HG03108 (cell line): ENCODE data around the gene POLRMT.

Experiments
- ATAC-seq: cut with Tn5 transposase; IDR thresholded peaks from one replicate; pipeline ENCODE4 v1.9.1; 2021; ENCODE audit warnings: moderate library complexity; ENCODE audit not compliant: unreplicated experiment

The POLRMT gene

DNA sequence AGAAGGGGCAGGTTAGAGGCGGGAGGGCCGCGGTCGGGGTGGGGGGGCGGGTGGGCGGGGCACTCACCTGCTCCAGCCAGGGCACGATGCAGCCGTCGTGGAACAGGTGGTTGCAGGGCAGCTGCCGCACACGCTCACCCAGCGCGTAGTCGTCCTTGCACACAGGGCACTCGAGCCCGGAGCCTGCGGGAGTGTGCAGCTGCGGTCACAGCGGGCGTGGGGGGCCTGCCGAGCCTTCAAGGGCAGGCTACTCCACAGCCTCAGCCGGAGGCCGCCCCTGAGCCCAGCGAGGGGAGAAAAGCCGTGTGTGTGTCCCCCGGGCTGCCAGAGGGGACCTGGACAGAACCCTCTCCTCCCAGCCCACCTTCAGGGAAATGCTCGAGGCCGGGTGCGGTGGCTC is 15.0 kb upstream of the POLRMT start:
- ATAC-seq: no peak

- ATAC-seq: no peak
These were observed 14.4 kb upstream of the POLRMT start for GRCh38 chr19:647566-648284.

DNA sequence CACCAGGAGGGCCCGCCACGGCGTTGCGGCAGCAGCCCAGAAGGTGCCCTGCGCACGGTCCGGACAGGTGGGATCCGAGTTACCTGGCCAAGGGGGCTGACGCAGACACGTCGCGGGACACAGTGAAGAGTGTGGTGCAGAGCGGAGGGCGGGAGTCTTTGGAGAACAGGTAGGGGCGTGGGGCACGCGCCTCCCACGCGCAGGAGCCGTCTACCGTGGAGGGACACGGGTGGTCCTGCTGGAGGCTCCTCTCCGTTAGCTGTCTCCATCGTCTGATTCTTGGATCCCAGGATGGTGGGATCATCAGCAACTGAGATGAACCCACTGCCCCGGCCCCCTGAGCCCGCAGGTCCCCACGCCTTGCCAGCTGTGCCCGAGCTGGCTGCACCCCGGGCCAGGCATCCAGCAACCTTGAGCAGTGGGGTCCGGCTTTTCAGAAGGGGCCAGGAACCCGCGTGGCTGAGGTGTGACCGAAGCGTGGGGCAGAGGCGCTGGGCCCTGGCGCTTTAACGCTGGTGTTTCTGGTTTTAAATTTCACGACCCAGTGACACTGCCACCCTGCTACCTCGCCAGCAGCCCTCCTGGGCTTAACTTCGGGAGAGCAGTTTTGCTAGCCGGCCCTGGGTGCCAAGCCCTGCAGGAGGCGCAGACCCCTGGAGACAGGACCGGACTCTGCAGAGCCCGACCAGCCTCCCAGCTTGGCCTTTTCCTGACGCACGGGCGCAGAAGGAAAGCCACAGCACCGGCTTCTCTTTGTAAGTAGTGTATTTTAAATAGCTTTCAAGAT is 13.6 kb upstream of the POLRMT start:
- no peak for ATAC-seq

DNA sequence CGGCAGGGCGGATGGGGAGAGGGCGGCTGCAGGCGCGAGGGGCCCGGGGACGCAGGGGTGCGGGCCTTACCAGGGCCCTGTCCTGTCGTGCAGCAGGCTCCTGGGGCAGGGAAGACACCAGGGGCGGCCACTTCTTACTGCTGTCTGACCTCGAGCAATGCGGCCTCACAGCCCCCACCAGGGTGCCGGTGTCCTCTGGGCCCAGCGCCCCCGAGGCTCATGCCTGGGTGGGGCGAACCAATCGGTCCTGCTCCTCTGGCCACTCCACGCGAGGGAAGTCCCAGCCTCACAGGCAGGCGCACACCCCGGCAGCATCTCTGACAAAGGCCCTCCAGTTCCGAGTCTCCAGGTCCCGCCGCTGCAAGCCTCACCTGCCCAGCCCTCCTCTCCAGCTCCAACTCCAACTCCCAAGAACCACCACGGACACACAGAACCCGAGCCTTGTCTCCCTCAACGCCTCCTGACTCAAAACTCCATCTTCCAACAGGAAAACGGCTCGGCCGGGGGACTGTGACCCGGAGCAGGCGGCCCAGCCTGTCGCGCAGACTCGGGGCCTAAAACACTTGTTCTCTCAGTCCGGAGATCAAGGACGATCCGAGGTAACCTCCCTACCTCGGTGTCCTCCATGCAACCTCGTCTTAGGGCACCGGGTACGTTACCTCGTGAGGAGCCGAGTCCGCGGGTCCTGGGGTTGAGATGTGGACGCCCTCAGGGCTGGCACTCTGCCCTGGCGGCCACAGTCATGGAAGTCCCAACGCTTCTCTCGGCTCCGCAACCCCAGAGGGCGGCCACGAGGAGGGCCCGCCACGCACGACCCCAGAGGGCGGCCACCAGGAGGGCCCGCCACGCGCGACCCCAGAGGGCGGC is 12.8 kb upstream of the POLRMT start:
- ATAC-seq: no peak

DNA sequence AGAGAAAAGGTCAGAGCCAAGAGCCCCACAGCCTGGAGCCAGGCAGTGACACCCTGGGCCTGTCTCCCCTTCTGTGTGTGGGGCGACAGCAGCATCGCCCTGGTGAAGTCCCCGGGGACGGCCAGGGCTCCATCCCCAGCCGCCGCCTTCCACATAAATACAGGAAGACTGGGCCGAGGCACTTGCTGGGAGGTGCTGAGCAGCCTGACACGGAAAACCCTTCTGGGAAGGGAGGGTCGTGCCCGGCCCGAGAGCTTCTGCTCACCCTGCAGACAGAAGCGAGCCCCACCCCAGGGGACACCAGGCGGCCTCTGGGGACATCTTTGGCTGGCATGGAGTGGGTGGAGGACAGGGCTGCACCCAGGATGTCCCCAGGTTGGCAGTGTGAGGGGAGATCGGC is 11.5 kb upstream of the POLRMT start:
- ATAC-seq: no peak

DNA sequence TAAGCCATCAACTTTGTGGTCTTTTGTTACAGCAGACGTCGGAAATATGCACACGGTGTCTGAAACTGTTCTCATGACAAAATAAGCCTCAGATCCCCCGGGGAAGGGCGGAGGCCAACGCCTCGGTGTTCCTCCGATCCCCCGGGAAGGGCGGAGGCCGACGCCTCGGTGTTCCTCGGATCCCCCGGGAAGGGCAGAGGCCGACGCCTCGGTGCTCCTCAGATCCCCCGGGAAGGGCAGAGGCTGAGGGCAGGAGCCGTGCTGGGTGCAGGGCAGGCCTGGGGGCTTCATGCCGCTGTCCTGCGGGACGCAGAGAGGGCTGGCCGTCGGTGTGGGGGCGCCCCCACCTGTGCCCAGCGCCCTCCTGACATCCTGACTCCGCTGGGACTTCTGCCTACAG is 11.0 kb upstream of the POLRMT start:
- ATAC-seq: no peak

DNA sequence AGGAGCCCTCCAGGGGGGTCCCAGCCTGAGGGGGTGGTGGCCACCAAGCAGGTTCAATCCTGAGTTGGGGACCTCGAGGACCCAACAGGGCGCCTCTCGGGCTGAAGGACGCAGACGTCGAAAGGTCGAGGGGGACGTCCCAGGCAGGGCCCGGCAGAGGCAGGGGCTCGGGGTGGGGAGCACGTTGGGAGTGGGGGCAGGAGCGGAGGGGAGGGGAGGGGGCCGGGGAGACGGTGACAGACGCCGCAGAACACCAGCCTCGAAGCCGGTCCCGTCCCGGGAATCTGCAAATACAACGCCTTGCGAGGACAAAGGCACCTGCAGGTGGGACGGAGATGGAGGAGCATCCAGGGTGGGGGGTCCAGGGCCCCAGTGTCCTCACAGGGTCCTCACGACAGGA is 10.4 kb upstream of the POLRMT start:
- no peak for ATAC-seq

DNA sequence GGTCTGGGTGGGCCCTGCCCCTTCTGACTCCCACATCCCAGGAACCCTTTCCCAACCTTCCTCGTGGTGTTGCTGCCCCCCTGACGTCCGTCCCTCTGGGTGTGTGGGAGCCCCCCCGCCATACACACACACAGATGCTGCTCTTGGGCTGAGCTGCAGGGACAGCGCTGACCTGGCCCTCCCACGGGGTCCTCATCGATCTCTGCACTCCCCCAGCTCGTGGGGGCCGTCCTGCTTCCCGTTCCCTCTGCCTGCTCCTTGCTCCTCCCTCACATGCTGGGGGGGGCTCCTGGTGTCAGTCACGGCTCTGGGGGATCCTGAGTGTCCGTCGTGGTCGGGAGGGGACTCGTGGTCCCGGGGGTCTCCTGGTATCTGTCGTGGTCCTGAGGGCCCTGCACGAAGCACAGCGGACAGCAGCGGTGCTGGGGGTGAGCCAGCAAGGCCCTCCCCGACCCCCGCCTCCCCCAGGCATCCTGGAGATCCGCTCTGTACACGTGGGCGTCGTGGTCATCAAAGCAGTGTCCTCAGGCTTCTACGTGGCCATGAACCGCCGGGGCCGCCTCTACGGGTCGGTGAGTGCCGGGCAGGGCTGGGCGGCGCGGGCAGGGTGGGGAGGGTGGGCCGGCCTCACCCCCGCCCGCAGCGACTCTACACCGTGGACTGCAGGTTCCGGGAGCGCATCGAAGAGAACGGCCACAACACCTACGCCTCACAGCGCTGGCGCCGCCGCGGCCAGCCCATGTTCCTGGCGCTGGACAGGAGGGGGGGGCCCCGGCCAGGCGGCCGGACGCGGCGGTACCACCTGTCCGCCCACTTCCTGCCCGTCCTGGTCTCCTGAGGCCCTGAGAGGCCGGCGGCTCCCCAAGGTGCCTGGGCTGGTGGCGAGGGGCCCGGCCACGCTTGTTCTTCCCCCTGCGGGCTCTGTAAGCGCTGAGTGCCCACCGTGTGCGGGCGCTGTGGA is 9.7 kb upstream of the POLRMT start:
- no peak for ATAC-seq

- ATAC-seq: no peak
These were observed 8.4 kb upstream of the POLRMT start for GRCh38 chr19:641702-642101.

GRCh38 chr19:640606-641189 is 7.4 kb upstream of the POLRMT start:
- ATAC-seq: no peak

- ATAC-seq: no peak
These were observed 6.8 kb upstream of the POLRMT start for GRCh38 chr19:640161-640558.

GRCh38 chr19:639253-640160 is 6.2 kb upstream of the POLRMT start, which contains the start of gene FGF22:
Gene FGF22 (plus strand): TSS chr19:639879. CDS start chr19:639926, 47 bp downstream.
- peak; percentile 56 for ATAC-seq

DNA sequence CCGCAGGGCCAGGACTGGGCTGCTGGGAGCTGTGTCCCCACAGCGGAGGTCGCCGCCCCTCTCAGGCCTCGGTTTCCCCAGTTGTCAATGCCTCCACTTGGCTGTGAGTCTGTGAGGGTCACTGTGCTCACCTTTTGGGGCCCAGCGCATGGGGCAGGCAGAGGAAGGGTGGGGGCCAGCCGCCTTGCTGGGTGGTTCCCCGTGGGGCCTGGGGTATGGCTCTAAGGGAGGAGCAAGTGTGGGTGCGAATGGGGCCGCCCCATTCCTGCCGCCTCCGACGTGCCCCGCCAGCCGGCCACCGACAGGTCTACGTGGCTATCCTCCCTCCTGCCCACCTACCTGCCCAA is 5.5 kb upstream of the POLRMT start:
- no peak for ATAC-seq

DNA sequence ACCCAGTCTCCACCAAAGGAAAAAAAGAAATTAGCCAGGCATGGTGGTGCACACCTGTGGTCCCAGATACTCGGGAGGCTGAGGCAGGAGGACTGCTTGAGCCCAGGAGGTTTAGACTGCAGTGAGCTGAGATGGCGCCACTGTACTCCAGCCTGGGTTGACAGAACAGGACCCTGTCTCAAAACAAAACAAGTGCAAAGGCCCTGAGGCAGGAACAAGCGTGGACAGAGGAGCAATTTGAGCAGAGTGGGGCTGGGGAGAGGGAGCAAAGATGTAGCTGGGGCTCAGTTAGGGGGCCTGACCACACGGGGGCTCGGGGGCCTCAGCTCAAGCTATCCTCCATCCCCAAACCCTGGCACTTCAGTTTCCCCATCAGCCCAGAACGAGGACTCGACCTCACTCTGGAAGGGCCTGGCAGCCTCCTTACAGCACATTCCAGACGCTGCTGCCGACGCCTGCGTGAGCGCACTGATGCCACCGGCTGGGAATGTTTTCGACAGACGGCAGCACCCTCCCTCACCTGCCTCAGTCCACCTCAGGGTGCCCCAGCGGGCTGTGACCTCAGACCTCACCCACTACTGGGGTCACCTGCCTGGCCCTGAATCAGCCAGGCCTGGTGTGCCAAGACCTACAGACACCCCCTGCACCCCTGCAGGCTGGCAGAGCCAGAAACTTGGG is 1.8 kb upstream of the POLRMT start:
- no peak for ATAC-seq

DNA sequence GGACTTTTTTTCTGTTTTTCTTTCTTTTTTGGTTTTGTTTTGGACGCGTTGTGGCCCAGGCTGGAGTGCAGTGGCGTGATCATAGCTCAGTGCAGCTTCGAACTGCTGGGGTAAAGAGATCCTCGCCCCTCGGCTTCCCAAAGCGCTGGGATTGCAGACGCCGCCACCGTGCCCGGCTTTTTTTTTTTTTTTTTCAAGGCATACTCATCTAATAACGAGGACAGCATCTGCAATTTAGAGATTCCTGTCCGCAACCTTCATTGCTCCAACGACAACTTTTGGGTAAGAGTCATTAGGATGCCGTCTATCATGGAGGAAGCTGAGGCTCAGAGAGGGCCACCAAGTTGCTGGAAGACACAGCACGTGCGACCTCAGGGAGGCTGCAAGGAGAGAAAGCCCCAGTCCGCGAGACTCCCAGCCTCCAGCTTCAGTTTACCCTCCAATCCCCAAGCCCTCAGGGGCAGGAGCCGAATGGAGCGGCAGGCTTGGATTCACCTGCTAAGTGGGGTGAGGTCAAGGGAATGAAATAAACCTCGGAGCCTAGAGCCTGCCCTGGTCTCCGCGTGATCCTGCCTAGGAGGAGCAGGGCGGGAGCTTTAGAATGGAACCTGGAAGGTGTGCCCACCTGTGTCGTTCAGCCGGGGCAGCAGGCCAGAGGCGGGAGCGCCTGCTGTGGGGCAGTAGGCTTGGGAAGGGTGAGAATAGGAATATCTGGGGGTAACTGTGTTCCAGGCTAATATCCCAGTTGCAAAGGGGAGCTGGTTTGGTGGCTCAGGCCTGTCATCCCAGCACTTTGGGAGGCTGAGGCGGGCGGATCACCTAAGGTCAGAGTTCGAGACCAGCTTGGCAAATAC is 676 bp upstream of the POLRMT start:
- ATAC-seq: no peak

GRCh38 chr19:632579-633067 is 714 bp downstream of the POLRMT start:
- no peak for ATAC-seq

DNA sequence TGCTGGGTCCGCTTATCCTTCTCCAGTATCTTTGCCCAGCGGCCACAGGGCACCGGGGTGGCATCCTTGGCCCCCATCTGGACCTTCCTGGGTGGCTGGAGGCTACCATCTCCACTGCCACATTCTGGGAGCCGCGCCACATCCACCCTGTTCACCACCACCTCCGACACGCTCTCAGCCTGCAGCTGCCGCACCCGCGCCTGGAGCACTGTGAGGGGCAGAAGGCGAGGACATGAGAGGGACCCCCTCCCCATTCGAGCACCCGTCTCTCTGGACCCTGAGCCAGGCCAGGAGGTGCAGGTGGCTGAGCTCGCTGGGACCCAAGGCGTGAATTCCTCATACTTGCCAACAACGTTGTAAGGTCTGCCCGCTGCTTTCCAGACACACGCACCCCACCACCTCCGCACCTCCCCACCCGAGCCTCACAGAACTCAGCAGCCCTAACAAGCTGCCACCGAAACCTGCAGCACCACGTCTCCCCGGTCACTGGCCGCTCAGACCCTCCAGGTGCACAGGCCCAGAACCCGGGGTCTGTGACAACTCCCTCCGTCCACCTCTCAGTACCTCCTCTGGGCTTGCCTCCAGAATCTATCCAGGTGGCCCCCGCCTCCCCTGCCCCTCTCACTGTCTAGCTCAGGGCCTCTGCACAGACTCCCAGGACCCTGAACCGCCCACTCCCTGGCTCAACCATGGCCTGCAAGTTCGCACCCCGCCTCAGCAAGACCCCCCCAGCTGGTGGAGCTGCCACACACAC is 3.2 kb downstream of the POLRMT start:
- ATAC-seq: no peak
